Fibroblast of gingiva (primary cell): ENCODE data around the gene IL12RB1.
A peak's percentile ranks its signal among the peaks of the same experiment; 100 is the strongest.
"Not testable (repeated sequence)": the region's sequence is repeated elsewhere in the genome, so short reads cannot be mapped to it uniquely, and the experiment has no call there.

Experiments used
- DNase-seq: peaks from one replicate; pipeline ENCODE4 v3.0.0-alpha.2; 2011; ENCODE audit warnings: low read depth

IL12RB1 gene

DNA sequence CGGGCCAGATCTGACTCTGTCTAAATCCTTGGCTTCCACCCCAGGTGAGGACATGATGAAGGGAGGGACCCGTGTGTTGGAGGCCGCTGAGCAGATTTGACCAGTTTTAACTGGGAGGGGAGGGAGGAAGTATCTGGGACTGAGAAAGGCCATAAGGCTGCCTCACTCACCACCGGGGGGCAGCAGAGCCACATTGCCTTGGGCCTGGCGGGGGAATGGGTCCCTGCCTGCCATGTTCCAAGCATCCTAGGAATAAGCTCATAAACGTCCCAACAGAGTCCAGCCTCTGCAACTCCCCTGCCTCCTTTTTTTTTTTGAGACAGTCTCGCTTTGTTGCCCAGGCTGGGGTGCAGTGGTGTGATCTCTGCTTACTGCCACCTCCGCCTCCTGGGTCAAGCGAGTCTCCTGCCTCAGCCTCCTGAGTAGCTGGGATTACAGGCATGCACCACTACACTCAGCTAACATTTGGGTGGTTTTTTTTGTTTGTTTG is 26.3 kb upstream of the IL12RB1 start:
- DNase-seq = peak; percentile 63

- no peak for DNase-seq
Measured at GRCh38 chr19:18110609-18111232, 24.0 kb upstream of the IL12RB1 start.

- no peak for DNase-seq
Measured at GRCh38 chr19:18109733-18110608, 23.2 kb upstream of the IL12RB1 start.

DNA sequence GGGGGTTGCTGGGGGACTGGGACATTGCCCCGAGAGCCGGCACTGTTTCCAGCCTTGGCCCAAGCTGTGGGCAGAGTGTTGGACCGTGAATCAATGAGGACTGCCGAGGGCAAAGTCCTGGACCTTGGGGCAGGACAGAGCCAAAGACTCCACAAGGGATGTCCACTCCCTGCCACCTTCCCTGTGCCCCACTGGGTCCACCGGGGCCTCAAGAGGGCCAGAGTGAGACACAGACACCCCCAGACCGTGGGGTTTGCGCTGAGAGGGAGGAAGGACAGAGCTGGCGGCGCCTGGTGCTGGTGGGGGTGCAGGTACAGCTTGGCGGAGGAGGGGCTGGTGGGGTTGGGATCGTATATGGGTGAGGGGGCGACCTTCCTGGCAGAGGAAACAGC is 22.6 kb upstream of the IL12RB1 start:
- no peak for DNase-seq

DNA sequence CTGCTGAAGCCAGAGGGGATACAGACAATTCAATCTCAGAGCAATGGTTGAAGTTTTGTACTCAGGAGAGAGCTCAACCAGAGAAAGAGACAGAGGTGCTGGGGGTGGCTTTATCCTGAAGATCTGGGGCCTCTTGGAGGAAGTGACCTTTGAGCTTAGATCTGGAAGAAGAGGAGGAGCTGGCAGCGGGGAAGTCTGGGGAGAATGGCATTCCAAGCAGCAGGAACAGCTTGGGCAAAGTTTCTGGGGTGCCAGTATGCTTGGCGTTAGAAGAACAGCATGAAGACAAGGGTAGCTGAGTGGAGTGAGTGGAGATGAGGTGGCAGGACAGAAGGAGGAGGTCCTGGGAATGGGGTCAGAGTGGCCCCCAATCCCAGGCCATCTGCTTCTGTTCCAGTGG is 22.2 kb upstream of the IL12RB1 start:
- DNase-seq = no peak

GRCh38 chr19:18107235-18107634 is 20.5 kb upstream of the IL12RB1 start:
- no peak for DNase-seq

DNA sequence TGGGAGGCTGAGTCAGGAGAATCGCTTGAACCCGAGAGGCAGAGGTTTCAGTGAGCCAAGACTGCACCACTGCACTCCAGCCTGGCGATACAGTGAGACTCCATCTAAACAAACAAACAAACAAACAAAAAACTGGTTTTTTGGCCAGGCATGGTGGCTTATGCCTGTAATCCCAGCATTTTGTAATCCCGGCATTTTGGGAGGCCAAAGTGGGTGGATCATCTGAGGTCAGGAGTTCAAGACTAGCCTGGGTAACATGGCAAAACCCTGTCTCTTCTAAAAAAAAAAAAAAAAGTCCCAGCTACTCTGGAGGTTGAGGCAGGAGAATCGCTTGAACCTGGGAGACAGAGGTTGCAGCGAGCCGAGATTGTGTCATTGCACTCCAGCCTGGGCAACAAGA is 18.5 kb upstream of the IL12RB1 start:
- DNase-seq = not testable (repeated sequence)

DNA sequence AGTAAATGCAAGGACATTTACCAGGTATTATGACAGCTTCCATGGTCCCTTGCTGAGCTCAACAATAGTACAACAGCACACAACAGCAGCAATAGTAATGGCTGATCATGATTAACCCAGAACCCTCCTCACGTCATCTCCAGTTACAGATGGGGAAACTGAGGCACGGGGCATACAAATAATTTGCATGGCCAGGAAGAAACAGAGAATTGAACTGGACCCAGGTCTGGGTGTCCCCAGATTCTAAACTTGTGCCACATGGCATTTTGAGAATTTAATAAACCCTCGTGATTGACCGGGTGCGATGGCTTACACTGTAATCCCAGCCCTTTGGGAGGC is 18.0 kb upstream of the IL12RB1 start:
- DNase-seq = no peak

- no peak for DNase-seq
Measured at GRCh38 chr19:18102916-18103542, 16.3 kb upstream of the IL12RB1 start.

GRCh38 chr19:18101268-18101667 is 14.5 kb upstream of the IL12RB1 start:
- no peak for DNase-seq

- DNase-seq = no peak
Measured at GRCh38 chr19:18100710-18101109, 14.0 kb upstream of the IL12RB1 start.

- DNase-seq = no peak
Measured at GRCh38 chr19:18099623-18099995, 12.9 kb upstream of the IL12RB1 start.

GRCh38 chr19:18098891-18099622 is 12.3 kb upstream of the IL12RB1 start:
- DNase-seq = no peak

DNA sequence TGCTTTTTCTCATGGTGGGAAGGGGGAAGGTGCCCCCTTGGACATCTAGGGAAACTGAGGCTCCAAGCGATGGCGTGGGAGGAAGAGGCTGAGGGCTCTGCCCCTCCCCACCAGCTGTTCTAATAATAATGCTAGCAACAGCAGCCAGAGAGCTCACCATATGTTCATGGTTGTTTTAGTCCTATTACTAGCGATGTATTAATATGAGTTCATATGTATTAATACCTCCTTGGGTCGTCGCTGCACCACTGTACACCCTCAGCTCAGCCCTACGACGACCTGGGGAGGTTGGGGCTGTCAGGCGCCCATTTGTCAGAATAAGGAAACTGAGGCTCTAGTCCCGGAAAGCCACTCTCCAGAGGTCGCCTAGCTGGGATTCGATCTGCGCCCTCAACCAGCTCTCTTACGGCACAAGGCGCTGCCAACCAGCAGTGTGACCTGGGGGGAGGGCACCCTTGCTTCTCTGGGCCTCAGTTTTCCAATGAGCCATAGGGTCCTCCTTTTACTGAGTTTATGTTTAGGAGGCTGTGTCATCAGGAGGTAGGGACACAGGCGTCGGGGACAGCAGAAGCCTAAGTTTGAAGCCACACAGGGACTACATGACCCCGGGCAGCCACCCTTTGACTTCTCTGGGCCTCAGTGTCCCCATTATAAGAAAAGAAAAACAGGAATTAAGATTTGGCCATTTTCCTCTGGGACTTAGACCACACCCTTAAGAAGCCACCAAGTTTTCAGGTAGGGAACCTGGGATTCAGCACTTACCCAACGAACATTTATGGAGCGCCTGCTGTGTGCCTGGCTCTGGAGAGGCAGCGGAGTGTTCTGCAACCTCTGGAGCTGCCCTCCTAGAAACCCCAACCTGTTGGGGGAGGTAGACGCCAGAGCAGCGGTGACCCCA is 11.5 kb upstream of the IL12RB1 start:
- DNase-seq = no peak

DNA sequence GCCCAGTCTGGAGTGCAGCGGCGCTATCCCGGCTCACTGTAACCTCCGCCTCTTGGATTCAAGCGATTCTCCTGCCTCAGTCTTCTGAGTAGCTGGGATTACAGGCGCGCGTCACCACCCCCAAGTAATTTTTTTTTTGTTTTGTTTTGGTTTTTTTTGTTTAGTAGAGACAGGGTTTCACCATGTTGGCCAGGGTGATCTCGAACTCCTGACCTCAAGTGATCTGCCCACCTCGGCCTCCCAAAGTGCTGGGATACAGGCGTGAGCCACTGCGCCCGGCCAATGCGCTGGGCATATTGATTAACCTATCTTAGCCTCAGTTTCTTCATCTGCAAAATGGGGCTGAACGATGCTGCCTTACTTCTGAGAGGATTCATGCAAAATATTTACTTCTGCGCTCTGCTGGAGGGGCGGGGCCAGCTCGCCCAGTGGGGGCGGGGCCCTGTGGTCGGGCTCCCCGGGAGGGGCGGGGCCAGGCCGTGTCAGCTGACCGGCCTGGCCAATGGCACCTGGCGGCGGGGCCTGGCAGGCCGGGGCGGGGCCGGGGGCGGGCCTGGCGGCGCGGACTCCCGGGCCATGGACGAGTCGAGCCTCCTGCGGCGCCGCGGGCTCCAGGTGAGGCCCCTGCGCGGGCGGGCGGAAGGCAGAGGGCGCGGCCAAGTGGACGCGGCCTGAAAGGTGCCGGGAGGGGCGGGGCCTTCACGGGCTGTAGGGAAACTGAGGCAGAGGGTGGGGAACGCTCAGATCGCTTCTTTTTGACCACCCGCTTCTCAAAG is 10.7 kb upstream of the IL12RB1 start, which contains the start of gene MAST3:
MAST3 (plus strand) TSS at position 562 of the 776 bp plus-strand sequence; CDS start at position 577, 15 bp downstream.
- DNase-seq = peak; percentile 81

GRCh38 chr19:18096258-18096657 is 9.5 kb upstream of the IL12RB1 start:
- no peak for DNase-seq

DNA sequence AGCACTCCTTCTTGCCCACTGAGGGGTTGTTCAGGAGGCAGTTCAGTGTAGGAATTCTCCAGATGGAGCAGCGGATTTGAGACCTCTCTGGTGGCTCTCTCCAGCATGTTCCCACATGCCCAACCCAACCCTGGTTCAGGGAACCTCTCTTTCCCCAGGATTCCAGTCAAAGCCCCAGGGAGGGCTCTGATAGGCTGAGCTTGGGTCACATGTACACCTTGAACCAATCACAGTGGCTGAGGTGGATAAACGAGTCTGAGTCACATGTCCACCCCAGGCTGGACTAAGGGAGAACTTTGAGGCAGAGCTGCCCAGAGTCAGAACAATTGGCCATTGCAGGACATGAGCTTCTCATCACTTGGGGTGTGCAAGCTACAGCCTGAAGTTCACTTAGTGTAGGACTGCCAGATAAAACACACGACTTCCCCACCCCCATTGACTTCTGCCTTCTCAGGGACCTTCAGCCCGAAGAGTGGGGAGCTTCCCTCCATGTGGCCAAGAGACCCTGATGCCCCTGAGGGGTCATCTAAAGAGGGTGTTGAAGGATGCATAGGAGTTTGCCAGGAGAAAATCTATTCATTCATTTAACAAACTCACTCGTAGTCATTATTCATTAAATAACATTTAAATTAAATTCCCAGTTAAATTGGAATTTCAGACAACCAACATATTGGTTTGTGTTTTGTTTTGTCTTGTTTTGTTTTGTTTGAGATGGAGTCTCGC is 6.9 kb upstream of the IL12RB1 start:
- no peak for DNase-seq

- DNase-seq = no peak
Measured at GRCh38 chr19:18091217-18091608, 4.5 kb upstream of the IL12RB1 start.

DNA sequence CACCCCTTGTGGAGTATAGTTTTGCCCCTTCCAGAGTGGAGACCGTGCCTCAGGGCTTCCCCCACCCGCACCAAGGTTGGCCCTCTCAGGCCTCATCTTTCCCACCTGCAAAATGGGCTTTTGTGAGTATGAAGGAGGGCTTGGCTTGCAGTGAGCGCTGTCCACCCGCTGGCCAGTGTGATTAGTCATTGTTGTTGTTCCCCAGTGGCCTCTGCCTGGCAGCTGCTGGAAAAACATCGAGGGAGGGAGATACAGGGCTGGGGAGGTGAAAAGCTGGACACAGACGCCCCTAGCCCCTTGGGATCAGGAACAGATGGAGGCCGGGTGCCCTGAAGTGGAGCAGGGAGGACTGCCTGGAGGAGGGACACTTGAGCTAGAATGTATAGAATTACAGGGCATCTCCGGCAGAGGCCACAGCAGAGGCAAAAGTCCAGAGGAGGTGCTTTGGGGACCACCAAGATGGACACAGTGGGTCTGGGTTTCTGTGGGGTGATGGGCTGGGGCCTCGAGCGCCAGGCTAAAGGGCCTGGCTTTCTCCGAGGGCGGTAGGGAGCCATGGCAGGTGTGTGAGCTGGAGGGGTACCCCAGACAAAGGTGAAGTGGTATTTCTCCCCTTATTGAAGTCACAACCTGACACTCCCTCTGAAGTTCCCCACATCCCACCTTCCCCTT is 3.9 kb upstream of the IL12RB1 start:
- peak; percentile 54 for DNase-seq
